HG03439 (cell line): ENCODE data around the gene SMAGP.

Source experiments
- ATAC-seq: cut with Tn5 transposase; IDR thresholded peaks from one replicate; pipeline ENCODE4 v1.9.1; 2021; ENCODE audit warnings: mild to moderate bottlenecking, moderate library complexity; ENCODE audit not compliant: unreplicated experiment

SMAGP gene

DNA sequence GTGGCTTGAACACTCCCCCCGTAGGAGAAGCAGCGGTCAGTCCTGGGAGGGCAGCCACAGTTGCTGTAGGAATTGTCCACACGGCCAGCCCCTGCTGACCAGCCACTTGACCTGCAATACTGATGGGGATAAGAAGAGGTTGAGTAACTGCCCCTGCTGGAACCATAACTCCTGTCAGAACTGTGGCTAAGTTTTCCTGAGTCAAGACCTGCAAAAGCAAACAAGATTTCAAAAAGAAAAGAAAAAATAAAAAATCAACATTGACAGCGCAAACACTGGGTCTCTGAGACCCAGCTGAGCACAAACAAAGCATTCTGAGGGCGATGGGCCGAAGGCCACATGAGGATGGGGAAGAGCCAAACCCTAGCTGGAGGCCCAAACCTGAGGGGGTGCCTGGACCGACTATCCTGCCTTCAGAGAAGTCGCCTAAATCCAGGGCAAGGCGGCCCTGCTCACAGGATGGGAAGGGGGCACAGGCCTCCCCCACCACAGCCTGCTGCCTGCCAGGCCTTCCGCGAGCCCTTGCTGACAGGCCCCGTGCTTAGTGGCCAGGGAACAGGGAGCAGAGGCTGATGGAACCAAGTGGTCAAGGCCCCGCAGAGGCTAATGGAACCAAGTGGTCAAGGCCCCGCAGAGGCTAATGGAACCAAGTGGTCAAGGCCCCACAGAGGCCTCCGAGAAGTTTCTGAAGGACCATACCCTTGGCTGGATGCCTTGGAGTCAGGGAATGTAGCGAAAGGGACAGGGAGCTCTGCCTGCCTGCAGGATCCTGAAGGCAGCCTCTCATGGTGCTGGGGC is 71.4 kb downstream of the SMAGP start:
- ATAC-seq = no peak

DNA sequence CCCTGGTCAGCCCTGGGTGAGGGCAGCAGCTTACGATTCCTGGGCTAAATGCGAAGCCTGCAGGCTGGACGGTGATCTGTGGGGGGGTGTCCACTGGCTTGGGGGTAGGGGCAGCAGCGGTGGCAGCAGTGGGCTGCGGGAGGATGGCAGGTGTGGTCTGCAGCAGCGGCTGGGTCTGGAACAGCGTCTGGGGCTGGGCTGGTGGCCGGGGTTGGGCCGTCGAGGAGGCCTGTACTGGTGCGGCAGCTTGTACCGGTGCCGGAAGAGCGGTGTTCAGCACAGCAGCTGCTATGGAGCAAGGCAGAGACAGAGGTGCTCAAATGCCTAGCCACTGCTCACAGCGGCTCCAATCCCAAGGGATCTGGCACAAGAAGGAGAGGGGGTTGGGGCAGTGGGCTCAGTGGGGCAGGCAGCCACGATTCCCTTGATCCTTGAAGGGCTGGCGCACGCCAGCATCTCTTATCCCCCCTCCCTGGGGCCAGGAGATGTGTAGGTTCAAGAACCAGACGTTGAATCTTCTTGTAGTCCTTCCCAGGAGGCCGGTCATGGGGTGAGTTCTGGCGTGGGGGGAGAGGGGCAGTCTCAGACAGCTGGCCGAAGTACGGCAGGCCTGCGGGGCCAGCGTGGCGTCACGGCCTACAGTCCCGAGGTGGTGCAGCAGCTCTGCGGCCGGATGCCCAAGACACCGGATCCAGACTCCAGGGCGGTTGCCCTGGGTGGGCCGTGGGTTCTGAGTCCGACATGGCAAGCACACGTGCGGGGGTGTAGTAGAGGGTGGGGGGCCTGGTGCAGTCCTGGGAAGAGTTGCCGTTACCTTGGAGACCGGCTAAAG is 72.3 kb downstream of the SMAGP start:
- no peak for ATAC-seq

DNA sequence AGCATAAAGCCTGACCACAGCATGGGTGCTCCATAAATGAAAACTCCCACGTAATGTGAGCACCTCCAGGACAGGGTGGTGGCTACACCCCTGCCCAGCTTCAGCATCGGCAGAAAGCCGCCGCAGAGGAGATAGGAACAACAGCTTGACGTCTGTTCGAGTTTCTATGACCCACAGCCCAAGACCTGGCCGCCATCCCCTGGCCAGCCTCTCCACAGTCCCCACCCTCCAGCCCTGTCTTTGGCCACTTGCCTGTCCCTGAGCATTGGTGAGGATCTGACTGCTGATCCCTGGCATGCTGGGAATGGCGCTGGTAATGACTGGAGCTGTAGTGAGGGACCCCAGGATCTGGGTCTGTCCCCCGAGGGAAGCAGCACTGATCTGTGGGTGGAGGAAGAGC is 73.7 kb downstream of the SMAGP start:
- ATAC-seq = no peak

DNA sequence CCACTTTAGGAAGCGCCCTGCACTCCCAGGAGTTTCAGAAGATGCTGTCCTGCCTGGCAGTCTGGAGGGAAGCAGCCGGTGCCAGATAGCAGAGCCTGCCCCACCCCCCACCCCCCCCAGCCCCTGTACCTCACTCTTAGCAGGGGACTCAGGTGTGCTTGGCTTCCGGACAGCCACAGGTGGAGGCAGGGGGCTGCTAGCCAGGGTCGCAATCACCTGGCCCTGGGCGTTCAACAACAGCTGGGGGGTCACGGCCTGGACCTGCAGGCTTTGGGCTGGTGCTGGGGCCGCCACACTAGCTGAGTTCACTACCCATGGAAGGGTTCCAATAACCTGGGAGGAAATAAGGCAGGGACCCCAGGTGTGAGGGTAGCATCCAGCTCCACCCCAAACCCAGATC is 74.4 kb downstream of the SMAGP start:
- ATAC-seq = no peak
